ENCODE measurements around the gene EMILIN1. TPM values are rescaled to one million over a fixed set of nuclear protein-coding genes. Genes with fewer than 3 reads are reported as not detected.

Gene EMILIN1
- total RNA-seq, 1 experiment from 2014 or later, result 31.0 TPM

- Histone ChIP-seq H3K27me3 (replicated peaks; ENCODE audit: insufficient read depth, low read depth, low read length, poor library complexity) (no peaks in the 10 kb centered on the region), H3K36me3 (ENCODE audit: insufficient read depth, low read length, poor library complexity, severe bottlenecking) (peaks cover 49% of the 10 kb centered on the region), H3K9me3 (ENCODE audit: low read depth, low read length, poor library complexity, severe bottlenecking) (no peaks in the 10 kb centered on the region), H3K4me3 (ENCODE audit: low read depth, low read length, poor library complexity, severe bottlenecking) (no peak overlapping the region), H3K4me1 (ENCODE audit: insufficient read depth, low read length, poor library complexity, severe bottlenecking) (no peaks in the 10 kb centered on the region), H3K27ac (ENCODE audit: low read depth, low read length, poor library complexity, severe bottlenecking) (no peak overlapping the region)
- ChIA-PET POLR2A (ENCODE audit: low non-redundant PET) (no interaction called here), CTCF (no interaction called here)
- DNase-seq (ENCODE audit: low spot score), result no peak
- intact Hi-C loops (cut with micrococcal nuclease; ENCODE audit: unreplicated experiment), result no loop called here
- TF ChIP-seq CTCF (conservative IDR thresholded peaks at IDR 0.05; ENCODE audit: low read depth, low read length) (no peak), EZH2 (IDR thresholded peaks at IDR 0.05; ENCODE audit: borderline replicate concordance, low read depth, low read length, poor library complexity, severe bottlenecking) (no peak)
- BruUV-seq (replicated peaks), result no TSS peak
Measured at GRCh38 chr2:27058210-27058609, 20.2 kb upstream of the EMILIN1 start.

- Histone ChIP-seq H3K27ac (ENCODE audit: low read depth, low read length, poor library complexity, severe bottlenecking) (no peak overlapping the region), H3K9me3 (ENCODE audit: low read depth, low read length, poor library complexity, severe bottlenecking) (no peaks in the 10 kb centered on the region), H3K27me3 (replicated peaks; ENCODE audit: insufficient read depth, low read depth, low read length, poor library complexity) (no peaks in the 10 kb centered on the region), H3K4me3 (ENCODE audit: low read depth, low read length, poor library complexity, severe bottlenecking) (no peak overlapping the region), H3K36me3 (ENCODE audit: insufficient read depth, low read length, poor library complexity, severe bottlenecking) (peaks cover 38% of the 10 kb centered on the region), H3K4me1 (ENCODE audit: insufficient read depth, low read length, poor library complexity, severe bottlenecking) (no peaks in the 10 kb centered on the region)
- POLR2A ChIA-PET (ENCODE audit: low non-redundant PET), result no interaction called here
- no peak for TF ChIP-seq EZH2 (IDR thresholded peaks at IDR 0.05; ENCODE audit: borderline replicate concordance, low read depth, low read length, poor library complexity, severe bottlenecking)
- TF ChIP-seq CTCF (conservative IDR thresholded peaks at IDR 0.05; ENCODE audit: low read depth, low read length), result no peak
- CTCF ChIA-PET, result no interaction called here
- DNase-seq (ENCODE audit: low spot score), result no peak
- BruUV-seq (replicated peaks), result no TSS peak
- intact Hi-C loops (cut with micrococcal nuclease; ENCODE audit: unreplicated experiment), result no loop called here
Measured at GRCh38 chr2:27059141-27059820, 19.1 kb upstream of the EMILIN1 start.

GRCh38 chr2:27060323-27060722 is 18.1 kb upstream of the EMILIN1 start:
- intact Hi-C loops (cut with micrococcal nuclease; ENCODE audit: unreplicated experiment), result no loop called here
- Histone ChIP-seq H3K4me3 (ENCODE audit: low read depth, low read length, poor library complexity, severe bottlenecking) (no peak overlapping the region), H3K4me1 (ENCODE audit: insufficient read depth, low read length, poor library complexity, severe bottlenecking) (no peaks in the 10 kb centered on the region), H3K9me3 (ENCODE audit: low read depth, low read length, poor library complexity, severe bottlenecking) (no peaks in the 10 kb centered on the region), H3K36me3 (ENCODE audit: insufficient read depth, low read length, poor library complexity, severe bottlenecking) (peaks cover 28% of the 10 kb centered on the region), H3K27me3 (replicated peaks; ENCODE audit: insufficient read depth, low read depth, low read length, poor library complexity) (no peaks in the 10 kb centered on the region), H3K27ac (ENCODE audit: low read depth, low read length, poor library complexity, severe bottlenecking) (no peak overlapping the region)
- ChIA-PET CTCF (no interaction called here), POLR2A (ENCODE audit: low non-redundant PET) (interaction anchor here (0.6 kb wide), 1 partner anchor 219 kb away, joined by 9 read pairs; no protein-coding TSS in a partner anchor)
- no peak for DNase-seq (ENCODE audit: low spot score)
- no TSS peak for BruUV-seq (replicated peaks)
- TF ChIP-seq CTCF (conservative IDR thresholded peaks at IDR 0.05; ENCODE audit: low read depth, low read length), result no peak
- no peak for TF ChIP-seq EZH2 (IDR thresholded peaks at IDR 0.05; ENCODE audit: borderline replicate concordance, low read depth, low read length, poor library complexity, severe bottlenecking)
